ENCODE measurements around the gene ASPN. TPM values are rescaled to one million over a fixed set of nuclear protein-coding genes. Genes with fewer than 3 reads are reported as not detected.
"Not testable (repeated sequence)": the region's sequence is repeated elsewhere in the genome, so short reads cannot be mapped to it uniquely, and the experiment has no call there.

Gene ASPN
- total and polyA plus RNA-seq, 2 experiments from 2014 or later = 0.82 TPM; not detected in 1

GRCh38 chr9:92411157-92411556 lies 71.1 kb downstream of the ASPN start:
- H3K27ac Mint-ChIP-seq; H3K79me2 ChIP-seq (replicated peaks; ENCODE audit: insufficient read depth); H3K4me2 ChIP-seq; H3K4me1 ChIP-seq (ENCODE audit: insufficient read depth); H3K4me3 Mint-ChIP-seq; H3K4me1 Mint-ChIP-seq; H3K27ac ChIP-seq (ENCODE audit: low read depth); H3K9me2 ChIP-seq (ENCODE audit: insufficient read depth); ATAC-seq; H3K9me3 Mint-ChIP-seq; H2AFZ ChIP-seq; H3K4me3 ChIP-seq; H3K36me3 Mint-ChIP-seq (ENCODE audit: low read depth); H3F3A ChIP-seq (replicated peaks; ENCODE audit: low read depth); DNase-seq (ENCODE audit: low spot score); H3K27me3 ChIP-seq (ENCODE audit: insufficient read depth); H4K20me1 ChIP-seq (replicated peaks; ENCODE audit: insufficient read depth); H3K27me3 Mint-ChIP-seq (ENCODE audit: insufficient read depth, low read depth, poor library complexity); H3K36me3 ChIP-seq (ENCODE audit: insufficient read depth): not testable (repeated sequence)

GRCh38 chr9:92408747-92409478 lies 73.4 kb downstream of the ASPN start:
- Mint-ChIP-seq H3K27me3 (ENCODE audit: insufficient read depth, low read depth, poor library complexity) (no peaks in the 10 kb centered on the region), H3K36me3 (ENCODE audit: low read depth) (no peaks in the 10 kb centered on the region), H3K4me1 (no peaks in the 10 kb centered on the region; the same call in 2 of the 3 replicates), H3K27ac (no peak overlapping the region), H3K9me3 (no peaks in the 10 kb centered on the region), H3K4me3 (no peak overlapping the region)
- no peak for ATAC-seq
- H3K4me2 ChIP-seq = no peak overlapping the region
- no peaks in the 10 kb centered on the region for H3K27me3 ChIP-seq (ENCODE audit: insufficient read depth)
- no peaks in the 10 kb centered on the region for H3K79me2 ChIP-seq (replicated peaks; ENCODE audit: insufficient read depth)
- H2AFZ ChIP-seq = no peak overlapping the region
- no peak for DNase-seq (ENCODE audit: low spot score)
- H3K36me3 ChIP-seq (ENCODE audit: insufficient read depth) = no peaks in the 10 kb centered on the region
- H3K27ac ChIP-seq (ENCODE audit: low read depth) = no peak overlapping the region
- no peaks in the 10 kb centered on the region for H4K20me1 ChIP-seq (replicated peaks; ENCODE audit: insufficient read depth)
- H3F3A ChIP-seq (replicated peaks; ENCODE audit: low read depth) = no peaks in the 10 kb centered on the region
- H3K4me1 ChIP-seq (ENCODE audit: insufficient read depth) = no peaks in the 10 kb centered on the region
- H3K4me3 ChIP-seq = no peak overlapping the region
- H3K9me2 ChIP-seq (ENCODE audit: insufficient read depth) = no peaks in the 10 kb centered on the region
- TF ChIP-seq CTCF (conservative IDR thresholded peaks at IDR 0.05; ENCODE audit: low read depth in 2 of 2) = no peak
- TF ChIP-seq ZNF462 (CRISPR knock-in tag; IDR thresholded peaks at IDR 0.05) = no peak
- no peak for TF ChIP-seq CREB1 (CRISPR knock-in tag; IDR thresholded peaks at IDR 0.05; ENCODE audit: low read depth)
- TF ChIP-seq STAT1 (IDR thresholded peaks at IDR 0.05; ENCODE audit: unreplicated experiment) = no peak
- no peak for TF ChIP-seq REST (IDR thresholded peaks at IDR 0.05; ENCODE audit: unreplicated experiment)
- no peak for TF ChIP-seq EZH2phosphoT487 (IDR thresholded peaks at IDR 0.05; ENCODE audit: unreplicated experiment)
- TF ChIP-seq EZH2 (IDR thresholded peaks at IDR 0.05; ENCODE audit: low read depth, unreplicated experiment) = no peak
- no peak for TF ChIP-seq ZNF331 (CRISPR knock-in tag; IDR thresholded peaks at IDR 0.05; ENCODE audit: low read depth)
- TF ChIP-seq POLR2AphosphoS5 (IDR thresholded peaks at IDR 0.05; ENCODE audit: low read depth) = no peak
- no peak for TF ChIP-seq JUNB (IDR thresholded peaks at IDR 0.05; ENCODE audit: unreplicated experiment)

Data from GM23338 (cell line).